ENCODE data around the gene OBSL1. TPM values are rescaled to one million over a fixed set of nuclear protein-coding genes. Genes with fewer than 3 reads are reported as not detected.

The OBSL1 gene
- total RNA-seq, 4 donors from 2014 or later: 53.2 to 146 (median 113) TPM

- H3K27ac ChIP-seq: no peak overlapping the region
- intact Hi-C loops (cut with DNase I; ENCODE audit: low total_unique reads): loop anchor here (5.0 kb wide), 1 partner anchor 50 kb away; no protein-coding TSS in a partner anchor
- no peak for DNase-seq
- no peak overlapping the region for H3K4me3 ChIP-seq
- no peaks in the 10 kb centered on the region for H3K9me3 ChIP-seq
- H3K4me1 ChIP-seq: peaks cover 0 to 7% of the 10 kb centered on the region in 2 donors
- H3K36me3 ChIP-seq: no peaks in the 10 kb centered on the region
- no peaks in the 10 kb centered on the region for H3K27me3 ChIP-seq
- TF ChIP-seq CTCF (IDR thresholded peaks at IDR 0.05) (no peak), POLR2A (IDR thresholded peaks at IDR 0.05) (no peak)
Observed at GRCh38 chr2:219527472-219527871, 43.9 kb downstream of the OBSL1 start.

DNA sequence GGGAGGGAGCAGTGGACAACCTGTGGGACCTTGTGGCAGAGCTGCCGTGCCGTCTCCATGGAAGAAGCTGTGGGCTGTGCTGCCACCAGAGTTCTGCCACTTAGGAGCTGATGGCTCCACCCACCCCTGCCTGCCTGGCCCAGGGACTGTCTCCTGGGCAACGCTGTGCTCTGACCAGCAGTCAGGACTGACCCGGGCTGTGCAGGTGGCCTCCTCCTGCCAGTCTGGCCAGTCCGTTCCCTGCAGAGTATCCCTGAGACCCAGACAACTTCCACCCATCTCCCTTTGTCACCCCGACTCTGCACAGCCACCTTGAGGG, 44.3 kb downstream of the OBSL1 start:
- Histone ChIP-seq H3K9me3 (no peaks in the 10 kb centered on the region), H3K36me3 (no peaks in the 10 kb centered on the region), H3K27ac (no peak overlapping the region), H3K27me3 (no peaks in the 10 kb centered on the region), H3K4me3 (no peak overlapping the region), H3K4me1 (peaks cover 0 to 8% of the 10 kb centered on the region in 2 donors)
- TF ChIP-seq CTCF (IDR thresholded peaks at IDR 0.05): no peak
- no peak for TF ChIP-seq POLR2A (IDR thresholded peaks at IDR 0.05)
- intact Hi-C loops (cut with DNase I; ENCODE audit: low total_unique reads): loop anchor here (5.0 kb wide), 1 partner anchor 50 kb away; no protein-coding TSS in a partner anchor
- DNase-seq: no peak

GRCh38 chr2:219526320-219527075, 44.8 kb downstream of the OBSL1 start:
- peak overlapping the region in 1 of 2 donors; percentile 44 for H3K27ac ChIP-seq
- no peak overlapping the region for H3K4me3 ChIP-seq
- intact Hi-C loops (cut with DNase I; ENCODE audit: low total_unique reads): loop anchor here (5.0 kb wide), 1 partner anchor 49 kb away; no protein-coding TSS in a partner anchor
- peaks cover 5 to 13% of the 10 kb centered on the region in 2 donors for H3K4me1 ChIP-seq
- TF ChIP-seq CTCF (IDR thresholded peaks at IDR 0.05) (no peak), POLR2A (IDR thresholded peaks at IDR 0.05) (no peak)
- no peaks in the 10 kb centered on the region for H3K9me3 ChIP-seq
- DNase-seq: no peak
- no peaks in the 10 kb centered on the region for H3K36me3 ChIP-seq
- no peaks in the 10 kb centered on the region for H3K27me3 ChIP-seq

- TF ChIP-seq CTCF (IDR thresholded peaks at IDR 0.05): no peak
- TF ChIP-seq POLR2A (IDR thresholded peaks at IDR 0.05): no peak
Observed at GRCh38 chr2:219525533-219526232, 45.7 kb downstream of the OBSL1 start.

DNA sequence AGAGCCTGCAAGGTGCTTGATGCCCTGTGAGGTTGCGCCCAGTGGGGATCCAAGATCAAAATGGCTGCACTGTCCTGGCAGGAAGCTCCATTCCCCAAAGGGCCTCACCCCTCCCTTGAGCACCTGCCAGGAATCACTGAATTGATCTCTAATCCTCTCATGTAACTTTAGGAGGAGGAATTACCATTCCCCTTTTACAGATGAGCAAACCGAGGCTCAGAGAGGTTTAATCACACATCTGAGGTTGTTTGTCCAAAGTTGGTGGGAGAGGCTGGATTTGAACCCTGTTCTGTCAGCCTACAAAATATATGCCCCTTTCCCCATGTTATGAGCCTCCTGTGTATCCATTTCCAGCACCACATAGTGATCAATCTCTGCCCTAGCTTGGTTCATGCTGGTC, 46.5 kb downstream of the OBSL1 start:
- no peak for TF ChIP-seq POLR2A (IDR thresholded peaks at IDR 0.05)
- TF ChIP-seq CTCF (IDR thresholded peaks at IDR 0.05): no peak
- DNase-seq: no peak
- H3K27ac ChIP-seq: no peak overlapping the region
- H3K27me3 ChIP-seq: no peaks in the 10 kb centered on the region
- H3K4me3 ChIP-seq: no peak overlapping the region
- no peaks in the 10 kb centered on the region for H3K36me3 ChIP-seq
- H3K9me3 ChIP-seq: no peaks in the 10 kb centered on the region
- H3K4me1 ChIP-seq: peaks cover 7 to 13% of the 10 kb centered on the region in 2 donors
- intact Hi-C loops (cut with DNase I; ENCODE audit: low total_unique reads): loop anchor here (5.0 kb wide), 1 partner anchor 48 kb away; no protein-coding TSS in a partner anchor

More at GRCh38 chr2:219525533-219526232, 45.7 kb downstream of the OBSL1 start:
- H3K27ac ChIP-seq: peak overlapping the region in 1 of 2 donors; percentile 44
- peak in 1 of 2 donors; percentile 19 for DNase-seq
- no peaks in the 10 kb centered on the region for H3K27me3 ChIP-seq
- H3K4me3 ChIP-seq: no peak overlapping the region
- no peaks in the 10 kb centered on the region for H3K9me3 ChIP-seq
- peaks cover 7 to 13% of the 10 kb centered on the region in 2 donors for H3K4me1 ChIP-seq
- intact Hi-C loops (cut with DNase I; ENCODE audit: low total_unique reads): loop anchor here (5.0 kb wide), 1 partner anchor 48 kb away; no protein-coding TSS in a partner anchor
- H3K36me3 ChIP-seq: no peaks in the 10 kb centered on the region
